GM12892 (cell line): ENCODE results near the gene ATP13A3.
"Not testable (repeated sequence)": the region's sequence is repeated elsewhere in the genome, so short reads cannot be mapped to it uniquely, and the experiment has no call there.

Experiments
- POLR2A ChIP-seq: IDR thresholded peaks from 2 replicates; pipeline ENCODE4 v1.6.1; 2011; ENCODE audit warnings: low read depth, low read length, control low read depth
- POLR2AphosphoS5 ChIP-seq: IDR thresholded peaks from 2 replicates; pipeline ENCODE4 v1.6.1; 2011; ENCODE audit warnings: low read depth, low read length, control low read depth
- TAF1 ChIP-seq: IDR thresholded peaks from 2 replicates; pipeline ENCODE4 v1.6.1; 2011; ENCODE audit warnings: low read depth, mild to moderate bottlenecking, control low read depth, low read length, borderline replicate concordance

- TF ChIP-seq POLR2A, POLR2AphosphoS5, TAF1: not testable (repeated sequence)
Observed at GRCh38 chr3:194499516-194499915, 12.7 kb upstream of the ATP13A3 start.
